DND-41 (cell line): Measurements from ENCODE around the gene CAMK4.

Experiments
- ATAC-seq: fragments of 200-7000 bp; cut with Tn5 transposase; 3 replicates; pipeline ENCODE4 v1.9.1; 2021; ENCODE audit warnings: low read depth; ENCODE audit not compliant: insufficient read depth
- DNase-seq: peaks from one replicate; pipeline ENCODE4 v3.0.0-alpha.2; 2020
- H2AFZ ChIP-seq: 2 replicates; pipeline ENCODE4 v1.6.0; 2012; ENCODE audit warnings: low read depth, low read length
- H3K27ac ChIP-seq: 2 replicates; pipeline ENCODE4 v1.5.1; 2012; ENCODE audit warnings: low read length, inconsistent platforms
- H3K27me3 ChIP-seq: fragments of 200-600 bp; sonication (generic); 2 replicates; pipeline ENCODE4 v1.6.0; 2012; ENCODE audit warnings: low read length, mild to moderate bottlenecking, inconsistent platforms; ENCODE audit not compliant: insufficient read depth, poor library complexity
- H3K36me3 ChIP-seq: 2 replicates; pipeline ENCODE4 v1.5.1; 2012; ENCODE audit warnings: low read length, inconsistent platforms; ENCODE audit not compliant: insufficient read depth
- H3K4me1 ChIP-seq: 2 replicates; pipeline ENCODE4 v1.5.1; 2012; ENCODE audit warnings: mild to moderate bottlenecking, low read length; ENCODE audit not compliant: insufficient read depth
- H3K4me2 ChIP-seq: 2 replicates; pipeline ENCODE4 v1.6.0; 2012; ENCODE audit warnings: mild to moderate bottlenecking, moderate library complexity, low read length, inconsistent platforms; ENCODE audit not compliant: insufficient read depth
- H3K4me3 ChIP-seq, 2 experiments: fragments of 200-600 bp in 1 of 2; shearing (Covaris generic) in 1 of 2; 2 replicates each; pipeline ENCODE4 v1.5.1; 2012 to 2016; ENCODE audit warnings: inconsistent platforms in 2 of 2, low read length in 2 of 2, mild to moderate bottlenecking in 2 of 2, low read depth in 1 of 2, moderate library complexity in 1 of 2
- H3K79me2 ChIP-seq: 2 replicates; pipeline ENCODE4 v1.6.0; 2012; ENCODE audit warnings: low read length, inconsistent platforms; ENCODE audit not compliant: insufficient read depth
- H3K9ac ChIP-seq: 2 replicates; pipeline ENCODE4 v1.6.0; 2012; ENCODE audit warnings: low read depth, mild to moderate bottlenecking, inconsistent platforms, low read length, moderate library complexity
- H3K9me3 ChIP-seq: 2 replicates; pipeline ENCODE4 v1.5.1; 2012; ENCODE audit warnings: low read length, moderate library complexity, mild to moderate bottlenecking, inconsistent platforms; ENCODE audit not compliant: insufficient read depth, severe bottlenecking
- H4K20me1 ChIP-seq: 2 replicates; pipeline ENCODE4 v1.6.0; 2012; ENCODE audit warnings: low read length; ENCODE audit not compliant: insufficient read depth
- EZH2 ChIP-seq: IDR thresholded peaks from 3 replicates; pipeline ENCODE4 v1.6.1; 2012; ENCODE audit warnings: borderline replicate concordance, low read depth, mild to moderate bottlenecking, moderate library complexity, low read length, inconsistent platforms; ENCODE audit not compliant: severe bottlenecking
- TF ChIP-seq, protein P1 (sequence below): IDR thresholded peaks from 2 replicates; pipeline ENCODE4 v1.5.1; 2012; ENCODE audit warnings: borderline replicate concordance, low read length, moderate library complexity, mild to moderate bottlenecking; ENCODE audit not compliant: poor library complexity, severe bottlenecking; ENCODE audit errors: extremely low read depth

Gene CAMK4

DNA sequence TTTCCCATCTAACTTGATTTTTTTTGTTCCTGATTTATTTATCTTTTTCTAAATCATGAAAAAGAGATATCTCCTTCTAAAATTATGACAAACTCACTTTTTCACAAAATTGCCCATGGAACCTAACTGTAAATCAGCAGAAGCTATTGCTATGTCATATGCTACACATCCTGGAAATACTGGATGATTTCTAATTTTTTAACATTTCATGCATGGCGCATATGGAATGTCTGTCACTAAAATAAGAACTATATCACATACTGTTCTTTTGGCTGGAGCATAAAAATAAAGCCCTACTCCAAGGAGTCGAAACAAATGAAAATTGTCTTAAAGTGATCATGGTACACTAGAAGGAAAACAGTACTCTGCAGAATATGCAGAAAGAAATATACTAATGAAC is 60.6 kb downstream of the CAMK4 start:
- H3K36me3 ChIP-seq = no peaks in the 10 kb centered on the region
- ATAC-seq (no peak), DNase-seq (no peak)
- no peaks in the 10 kb centered on the region for H3K27me3 ChIP-seq
- H3K4me2 ChIP-seq = no peak overlapping the region
- TF ChIP-seq, protein P1, sequence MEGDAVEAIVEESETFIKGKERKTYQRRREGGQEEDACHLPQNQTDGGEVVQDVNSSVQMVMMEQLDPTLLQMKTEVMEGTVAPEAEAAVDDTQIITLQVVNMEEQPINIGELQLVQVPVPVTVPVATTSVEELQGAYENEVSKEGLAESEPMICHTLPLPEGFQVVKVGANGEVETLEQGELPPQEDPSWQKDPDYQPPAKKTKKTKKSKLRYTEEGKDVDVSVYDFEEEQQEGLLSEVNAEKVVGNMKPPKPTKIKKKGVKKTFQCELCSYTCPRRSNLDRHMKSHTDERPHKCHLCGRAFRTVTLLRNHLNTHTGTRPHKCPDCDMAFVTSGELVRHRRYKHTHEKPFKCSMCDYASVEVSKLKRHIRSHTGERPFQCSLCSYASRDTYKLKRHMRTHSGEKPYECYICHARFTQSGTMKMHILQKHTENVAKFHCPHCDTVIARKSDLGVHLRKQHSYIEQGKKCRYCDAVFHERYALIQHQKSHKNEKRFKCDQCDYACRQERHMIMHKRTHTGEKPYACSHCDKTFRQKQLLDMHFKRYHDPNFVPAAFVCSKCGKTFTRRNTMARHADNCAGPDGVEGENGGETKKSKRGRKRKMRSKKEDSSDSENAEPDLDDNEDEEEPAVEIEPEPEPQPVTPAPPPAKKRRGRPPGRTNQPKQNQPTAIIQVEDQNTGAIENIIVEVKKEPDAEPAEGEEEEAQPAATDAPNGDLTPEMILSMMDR = no peak
- H3K27ac ChIP-seq = no peak overlapping the region
- no peak overlapping the region for H2AFZ ChIP-seq
- H3K79me2 ChIP-seq = 0 out of 2 replicates have a peak, but pooled peaks cover 2% of the 10 kb centered on the region
- H4K20me1 ChIP-seq = no peaks in the 10 kb centered on the region; the same call in 1 of the 2 replicates
- H3K4me1 ChIP-seq = peaks cover 2% of the 10 kb centered on the region; the same call in 1 of the 2 replicates
- H3K4me3 ChIP-seq = no peak overlapping the region
- no peaks in the 10 kb centered on the region for H3K9me3 ChIP-seq
- H3K9ac ChIP-seq = no peak overlapping the region

DNA sequence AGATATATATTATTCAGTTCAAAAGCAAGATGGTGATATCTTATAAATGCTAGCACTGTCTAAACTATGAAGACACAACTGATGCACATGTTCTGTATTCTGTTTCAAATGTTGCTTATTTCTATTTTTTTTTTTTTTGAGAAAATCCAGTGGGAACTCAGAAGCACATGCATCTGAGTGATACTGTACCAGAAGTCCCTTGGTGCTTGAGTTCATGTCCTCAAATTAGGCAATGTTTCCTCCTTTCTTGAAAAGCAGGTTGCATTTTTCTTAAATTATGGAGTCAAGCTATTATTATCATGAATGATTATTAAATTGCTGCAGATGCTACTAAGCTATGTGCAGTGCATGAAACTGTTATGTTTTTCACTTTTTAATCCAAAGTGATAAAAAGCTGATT is 70.4 kb downstream of the CAMK4 start:
- Histone ChIP-seq H2AFZ (no peak overlapping the region), H3K79me2 (0 out of 2 replicates have a peak, but pooled peaks cover 1% of the 10 kb centered on the region)
- no peak for TF ChIP-seq EZH2
- TF ChIP-seq, protein P1 = no peak

DNA sequence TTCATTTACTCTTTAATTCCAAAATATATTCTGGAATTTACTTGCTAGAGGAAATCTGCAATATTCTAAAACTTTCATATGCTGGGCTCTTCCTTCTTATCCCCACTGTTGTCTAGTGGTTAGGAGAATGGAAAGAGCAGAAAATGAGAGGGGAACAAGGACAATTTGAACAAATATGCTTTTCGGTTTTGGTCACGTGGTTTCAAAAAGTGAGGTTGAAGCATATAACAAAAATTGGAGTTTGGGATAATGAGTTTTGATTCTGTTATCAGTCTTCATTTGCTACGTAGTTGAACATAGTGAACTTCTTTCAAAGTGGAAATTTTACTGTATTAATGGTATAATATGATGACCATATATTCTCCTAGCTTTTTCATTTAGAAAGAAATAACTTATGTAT is 71.5 kb downstream of the CAMK4 start:
- TF ChIP-seq, protein P1 = no peak
- no peak for TF ChIP-seq EZH2
- H3K27ac ChIP-seq = no peak overlapping the region
- H3K4me1 ChIP-seq = no peaks in the 10 kb centered on the region
- H3K9me3 ChIP-seq = peaks cover 16% of the 10 kb centered on the region
- H4K20me1 ChIP-seq = no peaks in the 10 kb centered on the region
- no peak overlapping the region for H2AFZ ChIP-seq
- no peaks in the 10 kb centered on the region for H3K27me3 ChIP-seq
- DNase-seq (no peak), ATAC-seq (no peak)
- H3K36me3 ChIP-seq = peaks cover 12% of the 10 kb centered on the region
- no peak overlapping the region for H3K4me3 ChIP-seq
- H3K9ac ChIP-seq = no peak overlapping the region
- no peaks in the 10 kb centered on the region for H3K79me2 ChIP-seq
- no peak overlapping the region for H3K4me2 ChIP-seq

More for the DNA sequence above, 70.4 kb downstream of the CAMK4 start:
- Histone ChIP-seq H3K27ac (no peak overlapping the region), H3K9me3 (peaks cover 11% of the 10 kb centered on the region), H3K4me2 (no peak overlapping the region), H3K36me3 (peaks cover 12% of the 10 kb centered on the region), H3K4me1 (no peaks in the 10 kb centered on the region), H3K4me3 (no peak overlapping the region), H4K20me1 (no peaks in the 10 kb centered on the region), H3K27me3 (no peaks in the 10 kb centered on the region), H3K9ac (no peak overlapping the region)
- no peak for DNase-seq
- no peak for ATAC-seq

DNA sequence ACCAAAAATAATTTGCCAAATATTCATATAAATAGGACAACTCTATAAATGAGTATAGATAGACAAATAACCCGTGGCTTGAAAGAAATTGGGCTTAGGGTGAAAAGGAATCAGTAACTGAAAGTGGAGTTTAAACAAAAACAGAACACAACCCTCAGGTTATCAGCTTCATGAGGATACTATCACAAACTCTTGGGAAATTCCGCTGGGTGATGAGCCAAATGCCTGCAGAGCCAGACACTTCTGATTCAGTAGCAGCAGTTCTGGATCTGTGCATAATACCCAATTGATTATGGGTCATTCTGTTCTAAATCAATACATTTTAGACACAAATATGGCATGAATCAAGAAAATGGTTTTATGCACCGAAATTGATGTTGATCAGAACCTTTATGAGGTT is 72.4 kb downstream of the CAMK4 start:
- no peak overlapping the region for H3K9ac ChIP-seq
- H3K36me3 ChIP-seq = peaks cover 12% of the 10 kb centered on the region
- H3K27me3 ChIP-seq = no peaks in the 10 kb centered on the region
- no peak for TF ChIP-seq EZH2
- TF ChIP-seq, protein P1 = no peak
- H3K9me3 ChIP-seq = peaks cover 16% of the 10 kb centered on the region
- no peaks in the 10 kb centered on the region for H3K79me2 ChIP-seq
- H3K4me1 ChIP-seq = no peaks in the 10 kb centered on the region
- DNase-seq (no peak), ATAC-seq (no peak)
- H3K4me3 ChIP-seq = no peak overlapping the region
- H4K20me1 ChIP-seq = no peaks in the 10 kb centered on the region
- H3K27ac ChIP-seq = no peak overlapping the region
- no peak overlapping the region for H2AFZ ChIP-seq
- no peak overlapping the region for H3K4me2 ChIP-seq
